Subcutaneous adipose tissue (tissue), 4 donors: ENCODE results near the gene ELAC2. TPM values are rescaled to one million over a fixed set of nuclear protein-coding genes. Genes with fewer than 3 reads are reported as not detected.

Experiments used
- total RNA-seq, 4 donors: library from RNA; depleted of rRNA; stranded (reverse); fragments of >200 nt; gene quantifications; one replicate each; pipeline ENCODE4 v1.1.0, GENCODE V29; 2016
- TF ChIP-seq, protein P1 (sequence below): fragments of 450-650 bp; IDR thresholded peaks from one replicate; pipeline ENCODE4 v1.5.1; 2016; ENCODE audit warnings: low read depth, mild to moderate bottlenecking, control low read depth, antibody characterized with exemption, moderate library complexity

ELAC2 gene
- total RNA-seq, 4 donors from 2014 or later, result 60.1 to 85.9 (median 63.7) TPM

DNA sequence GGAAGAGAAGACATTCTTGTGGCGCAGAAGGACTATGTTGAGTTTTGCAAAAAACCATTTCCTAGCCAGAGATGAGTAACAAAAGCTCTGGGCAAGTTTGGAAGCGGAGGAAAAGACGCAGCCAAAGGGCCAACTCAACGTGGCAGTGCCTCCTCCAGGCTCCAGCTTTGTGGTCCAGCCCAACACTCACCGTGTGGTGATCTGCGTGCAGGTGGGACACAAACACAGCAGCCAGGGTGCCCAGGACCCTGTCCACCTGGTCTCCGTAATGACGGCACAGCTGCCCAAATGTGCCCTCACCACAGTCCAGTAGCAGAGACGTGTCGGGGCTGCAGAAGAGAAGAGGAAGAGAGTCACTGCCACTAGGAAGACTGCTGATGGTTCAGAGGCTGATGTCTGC, 21.5 kb downstream of the ELAC2 start:
- TF ChIP-seq, protein P1, sequence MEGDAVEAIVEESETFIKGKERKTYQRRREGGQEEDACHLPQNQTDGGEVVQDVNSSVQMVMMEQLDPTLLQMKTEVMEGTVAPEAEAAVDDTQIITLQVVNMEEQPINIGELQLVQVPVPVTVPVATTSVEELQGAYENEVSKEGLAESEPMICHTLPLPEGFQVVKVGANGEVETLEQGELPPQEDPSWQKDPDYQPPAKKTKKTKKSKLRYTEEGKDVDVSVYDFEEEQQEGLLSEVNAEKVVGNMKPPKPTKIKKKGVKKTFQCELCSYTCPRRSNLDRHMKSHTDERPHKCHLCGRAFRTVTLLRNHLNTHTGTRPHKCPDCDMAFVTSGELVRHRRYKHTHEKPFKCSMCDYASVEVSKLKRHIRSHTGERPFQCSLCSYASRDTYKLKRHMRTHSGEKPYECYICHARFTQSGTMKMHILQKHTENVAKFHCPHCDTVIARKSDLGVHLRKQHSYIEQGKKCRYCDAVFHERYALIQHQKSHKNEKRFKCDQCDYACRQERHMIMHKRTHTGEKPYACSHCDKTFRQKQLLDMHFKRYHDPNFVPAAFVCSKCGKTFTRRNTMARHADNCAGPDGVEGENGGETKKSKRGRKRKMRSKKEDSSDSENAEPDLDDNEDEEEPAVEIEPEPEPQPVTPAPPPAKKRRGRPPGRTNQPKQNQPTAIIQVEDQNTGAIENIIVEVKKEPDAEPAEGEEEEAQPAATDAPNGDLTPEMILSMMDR, result no peak

GRCh38 chr17:12995896-12996295, 21.9 kb downstream of the ELAC2 start:
- TF ChIP-seq, protein P1, result no peak

GRCh38 chr17:12995106-12995895, 22.5 kb downstream of the ELAC2 start:
- TF ChIP-seq, protein P1, result no peak

DNA sequence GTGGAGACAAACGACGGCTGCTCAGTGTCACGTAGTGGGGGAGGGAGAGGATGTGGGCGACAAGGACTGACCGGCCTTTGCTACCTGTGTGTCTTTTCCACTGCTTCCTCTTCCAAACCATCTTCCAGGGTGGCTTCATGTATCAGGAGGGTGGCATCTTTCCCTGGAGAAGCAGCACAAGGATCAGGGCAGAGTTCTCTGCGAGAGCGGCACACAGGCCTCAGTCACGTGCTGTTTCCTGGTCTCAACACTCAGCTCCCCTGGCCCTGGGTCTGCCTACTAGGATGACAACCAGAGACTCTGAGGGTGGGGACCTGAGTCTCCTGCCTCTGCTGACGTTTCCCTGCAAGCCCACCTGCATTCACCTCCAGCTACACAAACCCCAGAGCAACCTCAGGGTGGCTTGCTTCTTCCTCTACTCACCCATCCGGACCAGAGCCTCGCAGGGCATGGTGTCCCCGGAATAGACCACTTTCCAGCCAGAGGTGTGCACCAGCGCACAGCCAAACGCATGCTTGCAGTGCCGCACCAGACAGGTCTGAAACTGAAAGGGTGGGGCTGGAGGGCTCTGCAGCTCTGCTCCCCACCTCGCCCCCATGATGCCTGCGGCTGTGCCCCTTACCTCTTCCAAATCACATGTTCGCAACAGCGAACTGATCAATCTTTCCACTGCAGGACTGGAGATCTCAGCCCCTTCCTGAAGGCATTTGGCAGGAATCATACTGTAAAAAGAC, 23.3 kb downstream of the ELAC2 start:
- TF ChIP-seq, protein P1, result no peak

DNA sequence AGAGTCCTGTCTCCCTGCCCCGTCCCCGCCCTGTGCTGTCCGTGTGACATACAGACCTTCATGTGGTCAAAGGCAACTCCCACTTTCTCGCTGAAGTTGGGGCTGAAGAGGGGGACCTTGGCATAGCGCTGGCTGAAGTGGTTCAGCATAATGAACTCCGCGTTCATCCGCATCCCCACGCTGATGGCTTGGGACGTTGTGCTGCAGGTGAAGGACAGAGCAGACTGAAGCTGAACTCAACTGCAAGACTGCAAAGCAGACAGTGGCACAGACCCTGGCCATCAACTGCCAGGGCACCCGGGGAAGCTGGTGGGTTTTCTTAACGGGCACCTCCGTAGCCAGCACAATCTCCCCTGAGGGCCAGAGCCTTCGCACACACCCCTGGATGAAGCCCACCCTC, 24.2 kb downstream of the ELAC2 start:
- TF ChIP-seq, protein P1, result no peak

GRCh38 chr17:12992676-12993075, 25.2 kb downstream of the ELAC2 start:
- TF ChIP-seq, protein P1, result no peak

DNA sequence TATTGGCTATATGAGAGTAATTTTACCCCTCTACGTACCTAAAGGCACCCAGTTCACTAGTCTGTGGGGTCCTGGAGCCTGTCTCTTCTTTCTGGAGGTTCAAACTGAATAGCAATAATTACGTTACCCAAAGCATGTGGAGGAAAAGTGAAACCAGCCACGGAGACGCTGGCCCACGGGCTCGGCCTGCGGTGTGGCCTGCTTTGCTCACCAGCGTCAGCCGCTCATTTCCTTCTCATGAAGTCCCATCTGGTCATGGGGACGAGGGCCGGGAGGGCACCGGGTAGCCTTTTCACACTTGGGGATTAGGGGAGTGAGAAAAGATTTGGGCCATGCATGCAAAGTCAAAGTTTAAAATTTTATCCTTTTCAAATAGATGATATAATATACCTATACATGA, 26.9 kb downstream of the ELAC2 start:
- TF ChIP-seq, protein P1, result no peak
